HG03175 (cell line): ENCODE measurements around the gene PRSS53.
"Not testable (repeated sequence)": the region's sequence is repeated elsewhere in the genome, so short reads cannot be mapped to it uniquely, and the experiment has no call there.

Experiments used
- ATAC-seq: cut with Tn5 transposase; IDR thresholded peaks from one replicate; pipeline ENCODE4 v1.9.1; 2021; ENCODE audit warnings: mild to moderate bottlenecking, moderate library complexity; ENCODE audit not compliant: unreplicated experiment

The PRSS53 gene

GRCh38 chr16:31118223-31119155, 29.7 kb upstream of the PRSS53 start:
- no peak for ATAC-seq

- peak; percentile 91 for ATAC-seq
Observed at GRCh38 chr16:31117384-31118222, 28.9 kb upstream of the PRSS53 start, which contains the start of gene KAT8. Gene KAT8, plus strand, starts transcription at chr16:31117664. Its CDS starts 18 bp downstream, at chr16:31117682.

GRCh38 chr16:31114468-31114867, 25.7 kb upstream of the PRSS53 start:
- ATAC-seq: no peak

- ATAC-seq: no peak
Observed at GRCh38 chr16:31113121-31114120, 24.7 kb upstream of the PRSS53 start.

GRCh38 chr16:31112711-31113110, 24.0 kb upstream of the PRSS53 start:
- no peak for ATAC-seq

- no peak for ATAC-seq
Observed at GRCh38 chr16:31111881-31112466, 23.2 kb upstream of the PRSS53 start.

GRCh38 chr16:31110106-31111034, 21.6 kb upstream of the PRSS53 start:
- ATAC-seq: no peak

GRCh38 chr16:31109622-31110021, 20.9 kb upstream of the PRSS53 start:
- ATAC-seq: no peak

- ATAC-seq: no peak
Observed at GRCh38 chr16:31108794-31109558, 20.2 kb upstream of the PRSS53 start.

DNA sequence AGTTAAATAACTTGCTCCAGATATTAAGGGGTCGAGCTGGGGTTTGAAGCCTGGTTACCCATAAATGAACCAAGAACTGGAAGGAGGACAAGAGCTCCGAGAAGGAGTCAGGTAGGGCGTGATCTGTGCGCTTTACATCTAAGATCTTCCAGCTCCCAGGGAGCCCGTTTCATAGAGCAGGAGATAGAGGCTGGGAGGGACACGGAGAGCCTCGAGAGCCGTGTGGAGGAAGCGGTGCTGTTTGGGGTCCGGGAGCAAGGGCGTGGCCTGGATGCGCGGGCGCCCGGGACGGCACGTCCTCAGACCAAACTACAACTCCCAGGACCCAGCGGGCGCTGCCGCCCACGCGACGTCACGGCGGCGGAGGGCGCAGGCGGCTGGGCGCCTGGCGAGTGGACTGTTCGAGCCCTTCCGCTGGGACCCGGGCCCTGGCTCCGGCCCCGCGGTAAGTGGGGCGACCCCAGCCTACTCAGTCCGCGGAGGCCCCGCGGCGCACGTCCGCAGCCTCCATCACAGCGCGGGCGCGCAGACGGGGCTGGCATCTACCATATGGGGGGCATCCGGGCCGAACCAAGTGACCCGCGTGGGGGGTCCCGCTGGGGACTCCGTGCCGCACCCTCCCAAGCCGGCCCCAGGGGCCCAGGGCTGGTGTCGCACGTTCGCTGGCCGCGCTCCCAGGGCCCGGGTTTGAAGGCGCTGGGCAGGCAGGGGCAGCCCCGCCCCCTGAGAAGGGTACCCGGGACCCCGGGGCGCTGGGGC, 19.5 kb upstream of the PRSS53 start, which contains the start of gene BCKDK:
Gene BCKDK (plus strand): TSS at position 352 of the 759 bp plus-strand sequence. CDS start 838 bp downstream, outside the sequence.
- peak; percentile 81 for ATAC-seq

- ATAC-seq: peak; percentile 48
Observed at GRCh38 chr16:31107465-31107867, 18.7 kb upstream of the PRSS53 start.

DNA sequence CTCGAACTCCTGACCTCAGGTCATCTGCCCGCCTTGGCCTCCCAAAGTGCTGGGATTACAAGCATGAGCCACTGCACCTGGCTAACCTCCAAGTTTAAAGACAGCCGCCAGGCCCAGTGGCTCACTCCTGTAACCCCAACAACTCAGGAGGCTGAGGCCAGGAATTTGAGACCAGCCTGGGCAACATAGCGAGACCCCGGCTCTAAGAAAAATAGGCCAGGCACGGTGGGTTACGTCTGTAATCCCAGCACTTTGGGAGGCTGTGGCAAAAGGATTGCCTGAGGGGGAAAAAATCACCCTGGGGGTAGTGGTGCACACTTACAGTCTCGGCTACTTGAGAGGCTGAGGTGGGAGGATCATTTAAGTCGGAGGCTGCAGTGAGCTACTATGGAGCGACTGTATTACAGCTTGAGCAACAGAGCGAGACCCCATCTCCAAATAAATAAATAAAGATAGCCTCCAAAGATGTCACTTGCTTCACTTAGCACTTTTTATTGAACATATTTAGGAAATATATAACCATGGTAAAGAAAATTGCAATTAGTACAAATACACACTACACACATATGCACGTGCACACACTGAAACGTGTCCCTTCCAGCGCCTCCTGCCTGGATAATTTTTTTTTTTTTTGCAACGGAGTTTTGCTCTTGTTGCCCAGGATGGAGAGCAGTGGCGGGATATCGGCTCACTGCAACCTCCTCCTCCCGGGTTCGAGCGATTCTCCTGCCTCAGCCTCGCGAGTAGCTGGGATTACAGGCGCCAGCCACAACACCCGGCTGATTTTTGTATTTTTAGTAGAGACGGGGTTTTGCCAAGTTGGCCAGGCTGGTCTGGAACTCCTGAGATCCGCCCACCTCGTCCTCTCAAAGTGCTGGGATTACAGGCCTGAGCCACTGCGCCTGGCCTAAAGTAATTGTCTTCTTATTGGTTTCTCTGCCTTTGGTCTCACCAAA, 18.0 kb upstream of the PRSS53 start:
- no peak for ATAC-seq

DNA sequence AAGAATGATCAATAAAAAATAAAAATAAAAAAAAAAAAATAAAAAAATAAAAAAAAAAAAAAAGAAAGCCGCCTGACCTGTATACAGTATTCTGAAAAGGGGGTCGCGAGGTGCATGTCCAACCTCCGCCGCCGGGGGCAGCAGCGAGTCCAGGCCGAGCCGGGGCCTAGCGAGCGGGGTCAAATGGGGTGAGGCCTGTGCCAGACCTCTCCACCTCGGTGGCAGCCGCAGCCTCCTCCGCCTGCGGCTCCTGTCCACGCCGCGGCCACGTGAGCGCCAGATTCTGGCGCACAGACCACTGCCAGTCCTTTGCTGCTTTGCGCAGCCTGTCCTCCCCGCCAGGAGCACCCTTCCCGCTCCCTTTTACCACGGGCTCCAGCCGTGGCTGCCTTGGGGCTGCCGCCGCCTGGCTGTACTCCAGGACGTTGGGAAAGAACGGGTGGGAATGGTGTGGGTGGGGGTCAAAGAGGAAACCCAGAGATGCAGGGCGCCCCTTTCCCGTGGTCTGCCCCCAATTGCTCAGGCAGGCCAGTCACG, 17.0 kb upstream of the PRSS53 start:
- peak; percentile 44 for ATAC-seq

GRCh38 chr16:31100876-31101641, 12.3 kb upstream of the PRSS53 start:
- ATAC-seq: not testable (repeated sequence)
